Measurements from ENCODE around the gene HNRNPDL.

GRCh38 chr4:82457266-82457665 lies 27.0 kb upstream of the HNRNPDL start:
- TF ChIP-seq EZH2 (IDR thresholded peaks at IDR 0.05; ENCODE audit: insufficient read depth, poor library complexity, severe bottlenecking) = no peak
- no peak for TF ChIP-seq EZH2phosphoT487 (IDR thresholded peaks at IDR 0.05; ENCODE audit: insufficient read depth, low read depth)

Data from GM23248 (cell line).